HPDE6-E6E7 (cell line): ENCODE results near the gene PLPP1.
A peak's percentile ranks its signal among the peaks of the same experiment; 100 is the strongest.
"Not testable (repeated sequence)": the region's sequence is repeated elsewhere in the genome, so short reads cannot be mapped to it uniquely, and the experiment has no call there.

Experiments used
- DNase-seq: peaks from one replicate; pipeline ENCODE4 v3.0.0; 2011; ENCODE audit warnings: missing footprints; ENCODE audit errors: extremely low spot score

Gene PLPP1

DNA sequence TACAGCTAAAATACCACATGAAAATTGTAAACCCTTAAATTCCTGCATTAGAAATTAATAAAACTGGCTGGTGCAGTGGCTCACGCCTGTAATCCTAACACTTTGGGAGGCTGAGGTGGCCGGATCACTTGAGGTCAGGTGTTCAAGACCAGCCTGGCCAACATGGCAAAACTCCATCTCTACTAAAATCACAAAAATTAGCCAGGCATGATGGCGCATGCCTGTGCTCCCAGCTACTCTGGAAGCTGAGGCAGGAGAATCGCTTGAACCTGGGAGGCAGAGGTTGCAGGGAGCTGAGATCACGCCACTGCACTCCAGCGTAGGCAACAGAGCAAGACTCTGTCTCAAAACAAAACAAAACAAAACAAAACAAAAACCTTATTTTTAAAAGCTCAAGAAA is 29.1 kb downstream of the PLPP1 start:
- DNase-seq = not testable (repeated sequence)

DNA sequence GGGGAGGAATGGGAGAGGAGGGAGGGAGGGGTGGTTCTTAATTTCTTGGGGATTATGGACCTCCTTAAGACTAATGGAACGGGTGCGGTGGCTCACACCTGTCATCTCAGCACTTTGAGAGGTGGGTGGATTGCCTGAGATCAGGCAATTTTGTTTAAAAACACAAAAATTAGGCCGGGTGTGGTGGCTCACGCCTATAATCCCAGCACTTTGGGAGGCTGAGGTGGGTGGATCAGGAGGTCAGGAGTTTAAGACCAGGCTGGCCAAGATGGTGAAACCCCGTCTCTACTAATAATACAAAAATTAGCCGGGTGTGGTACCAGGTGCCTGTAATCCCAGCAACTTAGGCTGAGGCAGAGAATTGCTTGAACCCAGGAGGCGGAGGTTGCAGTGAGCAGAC is 30.8 kb downstream of the PLPP1 start:
- not testable (repeated sequence) for DNase-seq

DNA sequence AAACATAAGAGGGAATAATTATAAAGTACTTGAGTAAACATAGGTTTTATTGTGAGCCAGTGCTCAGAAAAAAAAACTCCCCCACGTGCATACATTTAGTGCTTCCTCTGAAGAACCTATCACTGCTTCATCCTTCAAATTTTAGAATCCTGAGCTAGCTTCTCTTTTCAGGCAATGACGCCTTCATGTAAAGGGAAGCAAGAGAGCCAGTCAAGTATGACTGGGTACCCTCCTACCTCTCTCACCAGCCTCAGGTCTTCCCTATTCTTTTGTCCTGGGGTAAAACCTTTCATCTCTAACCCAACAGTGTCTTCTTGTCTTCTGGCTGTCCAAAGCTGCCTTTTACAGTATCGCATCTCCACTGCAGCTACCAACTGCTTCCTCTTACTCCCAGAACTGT is 32.0 kb downstream of the PLPP1 start:
- no peak for DNase-seq

DNA sequence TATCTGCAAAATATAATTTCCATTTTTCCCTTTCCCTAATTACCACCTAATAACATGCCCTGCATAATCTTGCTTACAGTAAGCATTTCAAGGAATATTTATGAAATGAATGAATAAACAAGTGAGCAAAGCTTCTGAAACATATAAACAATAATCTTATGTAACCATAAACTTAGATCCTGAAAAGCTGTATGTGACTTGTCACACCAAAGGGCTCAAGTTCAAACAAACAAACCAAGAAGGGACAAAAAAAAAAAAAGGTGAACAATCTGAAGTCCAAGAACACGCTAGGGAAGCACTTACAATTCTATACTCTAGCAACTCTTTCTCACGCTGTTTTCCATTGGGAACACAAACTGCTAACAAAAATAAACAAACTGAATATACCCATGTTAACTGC is 36.3 kb downstream of the PLPP1 start:
- DNase-seq = no peak

DNA sequence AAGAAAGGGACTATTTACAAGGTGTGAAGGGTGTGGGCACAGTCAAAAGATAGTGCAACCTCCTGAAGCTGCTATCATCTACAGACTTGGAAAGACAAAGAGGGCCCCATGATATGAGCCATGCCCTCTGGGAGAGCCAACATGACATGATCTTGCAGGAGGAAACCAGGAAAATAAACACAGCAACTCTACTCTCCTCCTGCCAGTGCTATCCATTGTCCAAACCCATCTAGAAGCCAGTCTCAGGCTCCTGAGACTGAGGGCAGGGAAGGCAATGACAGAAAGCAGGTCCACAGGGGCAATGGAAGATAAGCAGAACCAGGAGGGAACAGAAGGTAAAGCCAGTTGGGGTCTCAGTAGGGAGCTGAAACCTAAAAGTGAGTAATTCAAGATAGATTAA is 37.1 kb downstream of the PLPP1 start:
- DNase-seq = no peak

DNA sequence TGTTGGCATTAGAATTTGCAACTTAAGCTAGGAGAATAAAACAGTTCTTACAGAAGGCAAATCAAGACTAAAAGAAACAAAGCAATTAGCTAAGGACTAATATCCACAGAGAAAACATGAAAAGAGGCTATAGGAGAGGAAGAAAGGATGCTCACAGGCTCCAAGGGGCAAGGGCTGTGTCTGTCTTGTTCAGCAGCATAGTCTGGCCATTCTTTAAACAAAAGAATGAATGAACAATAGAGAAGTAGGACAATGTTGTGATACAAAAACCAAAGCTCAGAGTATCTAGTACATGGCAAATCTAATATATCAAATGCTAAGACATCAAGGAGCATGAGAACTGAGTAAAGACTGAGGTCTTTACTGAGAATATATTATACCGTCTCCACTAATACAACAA is 39.5 kb downstream of the PLPP1 start:
- DNase-seq = no peak

DNA sequence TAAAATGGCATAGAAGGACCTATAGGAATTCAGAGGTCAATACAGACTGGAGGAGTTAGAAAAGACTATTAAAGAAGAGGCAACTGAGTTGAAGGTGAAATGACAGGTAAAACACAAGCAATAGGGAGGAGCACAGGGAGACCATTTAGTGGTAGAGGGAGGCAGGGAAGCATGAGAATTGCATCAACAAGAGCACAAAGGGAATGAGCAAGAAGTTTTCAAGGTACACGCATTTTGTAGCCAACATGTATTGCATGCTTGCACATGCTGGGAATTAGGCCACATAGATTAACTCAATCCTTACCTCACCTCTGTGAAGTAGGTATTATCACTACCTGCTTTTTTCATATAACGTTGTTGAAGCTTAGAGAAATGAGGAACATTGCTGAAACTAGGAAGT is 42.3 kb downstream of the PLPP1 start:
- no peak for DNase-seq

DNA sequence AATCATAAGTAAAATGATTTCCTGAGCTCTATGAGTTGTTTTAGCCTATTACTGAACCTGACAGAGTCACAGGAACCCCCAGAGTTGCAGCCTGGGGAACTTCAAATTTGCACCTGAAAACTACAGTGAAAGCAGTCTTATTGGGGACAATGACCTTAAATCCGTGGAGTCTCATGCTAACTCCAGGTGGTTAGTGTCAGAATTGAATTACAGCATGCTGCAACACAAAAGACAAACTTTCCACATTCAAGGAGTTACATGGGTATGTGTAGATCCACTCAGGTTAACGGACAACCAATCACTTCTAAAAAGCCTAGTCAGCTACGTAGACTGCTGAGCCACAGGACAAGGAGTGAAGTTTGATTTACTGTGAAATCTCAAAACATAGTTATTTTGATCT is 49.7 kb downstream of the PLPP1 start:
- no peak for DNase-seq

DNA sequence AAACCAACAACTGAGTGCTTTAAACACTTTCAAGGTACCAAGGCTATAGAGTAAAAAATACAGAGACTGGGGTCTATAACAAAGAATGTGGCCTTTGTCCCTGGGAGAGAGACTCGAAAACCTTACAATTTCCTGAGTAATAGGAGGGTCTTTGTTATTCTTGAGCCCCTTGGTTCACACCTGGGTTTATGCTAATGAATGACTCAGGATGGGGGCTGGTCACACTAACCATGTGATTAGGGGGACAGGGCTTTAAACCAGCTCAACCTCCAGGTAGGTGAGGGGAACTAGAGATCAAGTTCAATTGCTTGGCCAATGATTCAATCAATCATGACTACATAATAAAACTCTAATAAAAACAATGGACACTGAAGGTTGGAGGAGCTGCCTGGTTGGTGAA is 50.2 kb downstream of the PLPP1 start:
- DNase-seq = no peak

DNA sequence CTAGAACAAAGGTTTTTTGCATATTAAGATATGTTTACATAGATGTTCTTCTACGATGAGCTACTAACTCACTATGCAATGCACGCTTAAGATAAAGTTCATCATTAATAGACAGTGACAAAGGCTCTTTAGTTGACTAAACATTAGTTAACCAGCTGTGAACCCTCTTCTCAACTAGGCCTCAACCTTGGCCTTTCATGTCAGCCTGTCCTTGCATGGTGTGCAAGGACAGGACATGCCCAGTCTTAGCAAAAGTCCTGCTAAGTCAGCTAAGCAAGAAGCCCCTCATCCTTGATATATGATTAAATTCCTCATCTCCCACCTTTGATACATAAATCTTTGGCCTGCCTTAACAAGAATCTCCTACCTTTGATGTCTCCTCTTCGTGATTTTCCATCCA is 50.9 kb downstream of the PLPP1 start:
- no peak for DNase-seq

DNA sequence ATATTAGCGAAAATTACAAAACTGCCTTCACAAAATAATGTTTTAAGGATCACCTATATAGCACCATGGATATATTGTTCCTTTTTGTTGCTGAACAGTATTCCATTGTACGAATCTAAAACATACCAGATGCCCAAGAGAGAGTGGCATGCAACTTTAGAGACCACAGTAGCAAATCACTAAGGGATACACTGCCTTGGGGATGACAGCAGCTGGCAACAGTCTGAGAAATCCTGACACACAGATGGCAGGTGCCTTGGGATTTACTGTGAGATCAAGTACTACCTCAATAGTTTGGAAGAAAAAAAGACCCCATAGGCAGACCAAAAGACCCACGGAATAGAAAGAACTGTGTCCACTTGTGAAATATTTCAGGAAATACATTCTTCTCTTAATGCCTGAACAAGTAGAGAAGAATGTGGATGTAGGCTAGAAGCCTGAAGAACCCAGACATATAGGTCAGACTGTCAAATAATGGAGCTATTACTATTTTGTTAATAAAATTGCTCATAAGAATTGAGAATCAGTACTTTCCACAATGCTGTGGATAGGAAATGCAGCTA is 53.4 kb downstream of the PLPP1 start:
- no peak for DNase-seq

DNA sequence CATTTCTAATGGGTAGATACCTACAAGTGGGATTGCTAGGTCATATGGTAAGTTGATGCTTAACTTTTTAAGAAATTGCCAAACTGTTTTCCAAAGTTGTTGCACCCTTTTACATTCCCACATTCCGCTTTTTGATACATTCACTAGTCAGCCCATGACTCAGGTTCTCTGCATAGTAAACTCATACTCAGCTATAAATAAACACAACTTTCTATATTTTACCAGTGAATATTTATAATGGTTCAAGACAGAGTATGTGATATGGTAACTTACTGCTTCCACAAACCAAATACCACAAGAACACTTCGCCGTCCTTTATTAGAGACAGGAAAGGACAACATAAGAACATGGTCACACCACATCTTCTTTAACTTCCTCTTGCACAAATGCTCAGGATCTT is 54.0 kb downstream of the PLPP1 start:
- no peak for DNase-seq

DNA sequence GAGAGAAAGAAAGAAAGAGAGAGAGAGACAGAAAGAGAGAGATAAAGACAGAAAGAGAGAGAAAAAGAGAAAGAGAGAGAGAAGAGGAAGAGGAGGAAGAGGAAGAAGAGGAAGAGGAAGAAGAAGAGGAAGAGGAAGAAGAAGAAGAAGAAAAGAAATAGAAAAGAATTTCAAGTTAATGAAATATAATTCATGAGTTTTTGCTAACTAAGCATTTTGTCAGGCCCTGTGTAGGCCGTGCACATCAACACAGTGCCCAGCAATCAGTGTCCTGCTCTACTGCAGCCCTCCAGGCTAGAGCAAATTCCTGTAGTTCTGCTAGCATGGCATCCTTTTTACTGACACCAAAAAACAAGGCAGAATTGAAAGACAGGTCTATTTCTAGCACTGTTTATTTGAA is 62.1 kb downstream of the PLPP1 start:
- no peak for DNase-seq

DNA sequence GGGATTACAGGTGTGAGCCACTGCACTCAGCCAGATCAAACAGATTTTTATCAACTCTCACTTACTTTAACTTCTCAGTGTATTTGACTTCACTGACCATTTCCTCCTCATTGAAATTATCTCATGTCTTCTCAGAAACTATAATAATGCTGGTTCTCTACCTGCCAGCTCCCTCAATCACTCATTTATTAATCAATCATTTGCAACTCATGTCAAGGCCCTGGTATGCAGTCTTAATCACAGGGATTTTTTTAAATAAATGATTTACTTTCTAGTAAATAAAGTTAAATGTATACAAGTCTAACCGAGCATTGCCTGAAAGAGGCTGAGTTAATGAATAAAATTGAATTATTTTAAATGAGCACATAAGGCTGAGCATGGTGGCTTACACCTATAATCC is 63.3 kb downstream of the PLPP1 start:
- DNase-seq = no peak

DNA sequence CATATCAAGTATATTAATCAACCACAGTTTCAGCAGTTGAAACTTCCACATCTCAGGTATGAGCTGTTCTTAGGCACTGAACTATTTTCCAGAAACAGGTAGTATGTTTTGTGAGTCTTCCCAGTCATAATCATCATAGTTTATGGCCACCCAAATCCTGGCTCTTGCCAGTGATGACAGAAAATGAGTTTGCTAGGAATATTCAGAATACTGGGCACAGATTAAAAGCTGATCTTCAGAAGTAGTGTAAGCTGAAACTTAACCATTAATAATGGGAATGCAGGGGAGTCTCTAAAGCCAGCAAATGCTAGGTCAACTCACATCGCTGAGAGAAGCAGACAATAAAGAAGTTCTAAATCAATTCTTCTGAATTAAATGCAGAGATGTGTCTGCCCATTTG is 64.5 kb downstream of the PLPP1 start:
- DNase-seq = no peak

DNA sequence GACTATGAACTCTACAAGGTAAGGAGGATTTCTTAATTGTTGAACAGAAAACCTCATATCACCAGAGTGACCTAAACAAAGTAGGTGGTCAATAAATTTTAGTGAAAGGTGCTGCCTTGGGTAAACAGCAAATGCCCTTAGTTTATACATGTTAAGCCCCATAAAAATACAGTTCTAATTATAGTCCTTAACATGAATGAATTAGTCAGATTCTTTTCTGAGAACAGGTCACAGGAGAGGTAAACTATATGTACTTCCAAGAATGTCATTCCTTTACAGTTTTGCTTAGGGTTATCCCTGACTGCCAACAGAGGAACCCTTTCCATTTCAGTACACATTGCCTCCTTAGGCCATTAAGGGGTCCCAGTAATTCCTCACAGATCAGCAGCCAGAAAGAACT is 64.9 kb downstream of the PLPP1 start:
- no peak for DNase-seq

DNA sequence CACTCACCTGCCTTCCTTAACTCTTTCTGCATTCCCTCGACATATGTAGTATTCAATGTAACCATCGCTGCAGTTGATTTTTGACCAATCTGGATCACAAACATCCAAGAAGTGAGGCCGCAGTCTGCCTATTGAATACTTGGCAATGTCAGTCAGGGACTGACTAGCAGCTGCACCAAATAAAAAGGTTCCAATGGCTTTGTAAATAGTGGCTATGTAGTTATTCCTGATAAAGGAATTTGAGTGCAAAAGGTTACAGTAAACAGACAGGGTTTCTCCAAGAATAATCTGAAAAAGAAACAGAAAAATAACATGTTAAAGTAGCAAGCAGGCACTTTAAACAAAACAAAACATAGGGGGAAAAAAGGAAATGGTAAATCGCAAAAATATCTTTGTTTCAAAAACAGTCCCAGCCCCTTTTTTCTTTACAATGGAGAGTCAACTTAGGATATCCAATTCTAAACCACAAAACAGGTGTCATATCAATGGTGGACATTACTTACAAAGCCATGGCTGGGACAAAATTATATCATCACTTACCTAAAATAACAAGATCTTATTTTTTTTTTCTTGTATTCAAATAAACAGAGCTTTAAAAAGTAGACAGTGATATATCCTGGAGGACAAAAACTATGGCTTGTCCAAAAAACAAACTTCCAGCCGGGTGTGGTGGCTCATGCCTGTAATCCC is 66.8 kb downstream of the PLPP1 start:
- DNase-seq = no peak

DNA sequence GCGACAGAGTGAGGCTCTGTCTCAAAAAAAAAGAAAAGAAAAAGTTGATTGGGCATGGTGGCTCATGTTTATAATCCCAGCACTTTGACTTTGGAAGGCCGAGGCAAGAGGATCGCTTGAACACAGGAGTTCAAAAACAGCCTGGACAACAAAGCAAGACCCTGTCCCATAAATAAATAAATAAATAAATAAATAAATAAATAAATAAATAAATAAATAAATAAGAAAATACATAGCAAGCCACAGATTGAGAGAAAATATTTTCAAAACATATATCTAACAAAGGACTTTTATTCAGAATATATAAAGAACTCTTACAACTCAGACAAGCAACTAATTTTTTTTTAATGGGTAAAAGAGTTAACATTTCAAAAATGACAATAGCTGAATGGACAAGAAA is 71.2 kb downstream of the PLPP1 start:
- DNase-seq = no peak

DNA sequence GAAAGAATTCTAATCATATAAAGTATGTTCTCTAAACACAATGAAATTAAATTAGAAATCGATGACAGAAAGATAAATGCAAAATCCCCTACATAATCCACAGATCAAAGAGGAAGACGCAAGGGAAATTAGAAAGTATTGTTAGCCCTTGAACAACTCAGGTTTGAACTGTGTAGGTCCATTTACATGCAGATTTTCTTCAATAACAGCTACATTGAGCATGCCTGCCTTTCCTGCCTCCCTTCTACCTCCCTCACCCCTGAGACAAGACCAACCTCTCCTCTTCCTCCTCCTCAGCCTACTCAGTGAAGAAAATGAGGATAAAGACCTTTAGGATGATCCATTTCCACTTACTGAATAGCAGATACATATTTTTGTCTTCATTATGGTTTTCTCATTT is 75.2 kb downstream of the PLPP1 start:
- DNase-seq = no peak

DNA sequence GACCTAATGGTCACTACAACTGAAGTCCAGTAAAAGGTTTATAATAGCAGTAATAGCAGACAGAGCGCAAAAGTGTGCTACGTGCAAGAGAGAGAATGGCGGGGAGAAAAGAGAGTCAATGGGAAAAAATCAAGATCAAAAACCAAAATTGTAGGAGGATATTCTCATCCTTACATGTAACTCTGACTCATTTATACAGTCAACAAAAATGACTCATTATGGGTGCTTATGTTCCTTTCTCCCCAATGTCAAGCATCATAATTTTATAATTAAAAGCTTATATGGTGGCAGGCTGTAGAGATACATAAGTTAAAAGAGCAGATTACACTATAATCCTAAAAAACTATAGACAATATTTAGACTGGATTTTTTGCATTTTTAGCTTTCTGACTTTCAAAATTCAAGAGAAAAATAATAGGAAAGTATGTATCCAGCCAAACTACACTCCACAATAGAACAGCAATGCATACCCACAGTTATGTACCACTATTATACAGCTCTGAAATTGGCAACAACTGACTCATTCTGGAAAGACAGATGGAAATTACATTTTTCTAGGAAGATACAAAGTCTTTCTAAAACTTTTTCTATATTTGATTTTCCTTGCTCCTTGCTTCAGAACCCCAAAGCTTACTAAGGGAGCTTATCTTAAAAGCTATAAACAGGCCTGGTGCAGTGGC is 78.4 kb downstream of the PLPP1 start:
- DNase-seq = peak; percentile 27

DNA sequence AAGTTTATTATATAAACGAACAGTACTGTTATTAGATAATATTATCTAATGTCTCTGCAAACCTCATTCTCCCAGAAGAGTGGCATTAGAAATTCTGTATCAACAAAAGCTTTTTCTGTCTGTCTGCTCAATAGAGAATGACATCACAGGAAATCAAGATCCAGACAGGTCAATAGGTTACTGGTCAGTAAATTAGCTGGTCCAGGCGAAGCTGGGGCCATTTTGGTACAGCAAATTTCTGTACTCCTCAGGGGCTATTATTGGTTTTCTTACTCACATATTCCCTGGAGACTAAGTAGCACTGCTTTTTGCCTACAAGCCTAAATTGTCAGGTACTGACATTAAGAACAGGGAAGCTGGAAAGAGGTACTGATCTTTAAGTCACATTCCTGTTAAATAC is 80.5 kb downstream of the PLPP1 start:
- no peak for DNase-seq

DNA sequence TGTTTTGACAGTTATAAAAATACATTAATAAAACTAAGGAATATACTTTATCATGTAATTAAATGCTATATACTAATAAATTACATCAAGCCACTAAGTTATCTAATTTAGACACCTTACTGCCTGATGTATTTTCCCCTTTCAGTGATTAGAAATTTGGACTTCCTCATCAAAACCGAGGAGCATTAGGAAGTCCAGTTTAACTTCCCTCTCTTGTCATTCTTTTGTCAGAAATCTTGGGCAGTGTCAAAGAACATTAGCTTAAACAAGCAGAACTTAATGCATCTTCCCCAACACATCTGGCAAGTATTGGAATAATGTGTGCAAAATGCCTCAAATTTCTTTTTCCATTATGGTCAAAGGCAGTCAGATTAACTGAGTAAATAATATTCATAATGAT is 81.6 kb downstream of the PLPP1 start:
- DNase-seq = no peak

DNA sequence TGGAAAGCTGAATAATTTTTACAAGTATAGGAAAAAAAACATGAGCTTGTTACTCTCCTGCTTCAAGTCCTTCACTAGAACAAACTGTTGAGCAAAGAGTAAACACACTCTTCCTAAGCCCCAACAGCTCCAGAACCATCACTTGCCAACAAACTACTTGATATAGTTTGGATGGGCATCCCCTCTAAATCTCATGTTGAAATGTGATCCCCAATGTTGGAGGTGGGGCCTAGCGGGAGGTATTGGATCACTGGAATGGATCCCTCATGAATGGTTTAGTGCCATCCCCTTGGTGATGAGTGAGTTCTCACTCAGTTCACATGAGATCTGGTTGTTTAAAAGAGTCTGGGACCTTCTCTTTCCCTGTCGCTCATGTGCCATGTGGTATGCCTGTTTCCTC is 82.8 kb downstream of the PLPP1 start:
- no peak for DNase-seq
